Adipose tissue (tissue), 3 donors: ENCODE results near the gene WFDC8. TPM values are rescaled to one million over a fixed set of nuclear protein-coding genes. Genes with fewer than 3 reads are reported as not detected.

Experiments used
- H3K27ac ChIP-seq: one replicate; pipeline ENCODE4 v1.5.1; 2013; ENCODE audit warnings: low read depth, low read length
- WGBS, 3 donors: extraction: QIAGEN DNeasy Blood & Tissue Kit; methylation state at CpG; one replicate each; pipeline ENCODE4 v1.1.7; 2013; 5-methylcytosine and 5-hydroxymethylcytosine counted together
- polyA plus RNA-seq, 3 donors: library from polyadenylated mRNA; stranded (reverse); fragments of 200-250 nt; gene quantifications; one replicate each; pipeline ENCODE4 v1.2.3, GENCODE V29; 2013
- donor health status: healthy with polysubstance abuse.
- donor health status: Bipolar disorder and iron deficiency.
- donor health status: healthy.

Gene WFDC8
- polyA plus RNA-seq, 3 donors: not detected

DNA sequence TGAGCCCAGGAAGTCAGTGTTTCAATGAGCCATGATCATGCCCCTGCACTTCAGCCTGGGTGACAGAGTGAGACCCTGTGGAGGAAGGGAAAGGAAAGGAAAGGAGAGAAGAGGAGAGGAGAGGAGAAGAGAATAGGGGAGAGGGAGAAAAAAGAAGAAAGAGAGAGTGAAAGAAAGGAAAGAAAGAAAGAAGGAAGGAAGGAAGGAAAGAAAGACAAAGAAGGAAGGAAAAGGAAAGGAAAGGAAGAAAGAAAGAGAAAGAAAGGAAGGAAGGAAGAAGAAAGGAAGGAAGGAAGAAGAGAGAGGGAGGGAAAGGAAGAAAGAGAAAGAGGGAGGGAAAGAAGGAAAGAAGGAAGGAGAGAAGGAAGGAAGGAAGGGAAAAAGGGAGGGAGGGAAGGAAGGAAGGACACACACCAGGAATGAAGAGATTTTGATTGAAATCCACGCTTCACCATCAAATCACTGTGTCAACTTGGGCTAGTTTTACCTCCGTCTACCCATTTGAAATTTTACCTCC is 14.3 kb downstream of the WFDC8 start:
- no peak overlapping the region for H3K27ac ChIP-seq
- 83 to 84% (median 83%) methylated on average over 2 of the region's 2 CpGs for WGBS, 3 donors

DNA sequence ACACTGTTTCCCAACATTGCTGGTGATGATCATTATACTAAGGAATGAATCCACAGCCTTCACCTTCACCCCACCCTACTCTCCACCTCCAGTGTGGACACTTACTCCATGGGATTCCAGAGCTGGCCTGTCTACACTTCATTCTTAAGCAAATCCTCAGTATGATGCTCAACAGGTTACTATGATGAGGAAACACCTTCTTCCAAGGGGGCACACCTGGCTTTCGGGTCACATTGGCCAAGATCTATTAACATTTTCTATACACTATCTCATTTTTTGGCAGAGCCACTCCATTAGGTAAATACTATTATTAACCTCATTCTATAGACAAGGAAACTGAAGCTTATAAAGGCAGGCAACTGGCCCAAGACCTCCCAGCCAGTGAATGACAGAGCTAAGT is 23.9 kb downstream of the WFDC8 start:
- 72 to 92% (median 87%) methylated on average over 1 of the region's 1 CpG for WGBS, 3 donors

DNA sequence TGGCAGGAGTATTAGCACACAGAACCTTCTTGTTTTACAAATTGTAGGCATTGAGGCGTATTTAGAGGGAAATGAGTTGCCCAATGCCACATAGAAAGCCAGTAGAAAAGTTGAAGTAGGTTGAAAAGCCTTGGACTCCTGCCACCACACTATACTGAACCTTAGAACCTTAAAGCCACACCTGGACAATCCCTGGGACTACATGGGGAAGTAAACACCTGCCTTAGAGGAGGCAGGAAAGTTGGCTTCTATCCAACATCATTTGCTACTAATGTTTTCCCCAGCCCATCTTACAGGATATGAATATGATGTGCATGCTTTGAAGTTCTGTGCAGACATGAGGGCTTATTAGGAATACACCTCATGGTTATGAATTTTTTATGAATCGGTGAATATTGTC is 26.6 kb downstream of the WFDC8 start:
- 74 to 84% (median 75%) methylated on average over 2 of the region's 2 CpGs for WGBS, 3 donors
- no peak overlapping the region for H3K27ac ChIP-seq

More for the DNA sequence above, 23.9 kb downstream of the WFDC8 start:
- no peak overlapping the region for H3K27ac ChIP-seq

DNA sequence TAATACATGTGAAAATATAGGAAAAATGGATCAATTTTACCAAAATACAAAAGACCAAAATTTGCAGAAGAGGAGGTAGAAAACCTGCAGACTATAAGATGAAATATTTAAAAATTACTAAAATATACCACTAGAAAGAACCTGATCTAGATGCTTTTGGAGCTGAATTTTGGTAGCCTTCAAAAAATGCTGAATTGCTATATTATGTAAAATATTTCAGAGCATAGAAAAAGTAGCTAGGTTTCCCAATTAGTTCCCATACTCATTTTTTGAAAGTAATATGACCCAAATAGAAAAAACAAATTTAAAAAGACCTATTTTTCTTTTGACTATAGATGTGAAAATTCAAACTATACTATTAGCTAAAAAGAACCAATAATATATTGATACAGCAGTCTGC is 28.3 kb downstream of the WFDC8 start:
- no peak overlapping the region for H3K27ac ChIP-seq

DNA sequence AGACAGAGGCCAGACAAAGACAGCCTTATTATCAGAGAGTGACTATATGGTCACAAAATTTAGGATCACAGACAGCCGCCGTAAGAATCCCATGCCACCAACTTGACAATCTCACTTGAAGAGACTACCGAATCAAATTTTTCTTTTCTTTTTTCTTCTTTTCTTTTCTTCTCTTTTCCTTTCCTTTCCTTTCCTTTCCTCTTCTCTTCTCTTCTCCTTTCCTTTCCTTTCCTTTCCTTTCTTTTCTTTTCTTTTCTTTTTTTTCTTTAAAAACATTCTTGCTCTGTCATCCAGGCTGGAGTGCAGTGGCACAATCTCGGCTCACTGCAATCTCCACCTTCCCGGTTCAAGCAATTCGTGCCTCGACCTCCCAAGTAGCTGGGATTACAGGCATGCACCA is 30.7 kb downstream of the WFDC8 start:
- 69 to 89% (median 86%) methylated on average over 7 of the region's 7 CpGs for WGBS, 3 donors
- H3K27ac ChIP-seq: no peak overlapping the region

DNA sequence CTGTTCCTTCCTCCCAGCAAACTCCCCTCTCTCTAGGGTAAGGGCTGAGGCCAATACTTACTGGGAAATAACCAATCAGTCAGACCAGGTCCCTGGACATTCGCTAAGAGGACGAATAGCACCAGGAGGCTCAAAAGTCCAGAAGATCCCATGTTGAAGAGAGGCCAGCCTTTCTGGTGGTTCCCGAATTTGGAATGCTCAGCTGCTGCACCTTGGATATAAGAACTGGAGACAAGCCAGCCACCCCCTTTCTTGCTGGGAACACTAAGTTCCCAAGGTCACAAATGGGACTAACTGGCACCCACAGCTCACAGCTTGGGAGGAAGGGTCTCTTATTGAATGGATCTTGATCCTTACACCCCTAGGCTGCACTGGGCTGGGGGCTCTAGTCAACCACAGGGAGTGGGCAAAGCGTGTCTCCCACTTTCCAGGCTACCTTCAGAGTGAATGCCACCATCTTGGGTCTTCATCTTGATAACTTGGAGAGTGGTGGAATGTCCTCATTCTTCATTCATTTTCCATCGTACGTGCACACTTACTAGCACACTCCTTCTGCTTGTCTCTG is 31.8 kb downstream of the WFDC8 start, which contains the start of gene EPPIN:
Gene EPPIN (minus strand): TSS at position 196 of the 565 bp plus-strand sequence. CDS start 44 bp downstream, at position 152.
- H3K27ac ChIP-seq: no peak within 1 kb of the TSS
- 77 to 89% (median 87%) methylated on average over 6 of the region's 6 CpGs for WGBS, 3 donors

DNA sequence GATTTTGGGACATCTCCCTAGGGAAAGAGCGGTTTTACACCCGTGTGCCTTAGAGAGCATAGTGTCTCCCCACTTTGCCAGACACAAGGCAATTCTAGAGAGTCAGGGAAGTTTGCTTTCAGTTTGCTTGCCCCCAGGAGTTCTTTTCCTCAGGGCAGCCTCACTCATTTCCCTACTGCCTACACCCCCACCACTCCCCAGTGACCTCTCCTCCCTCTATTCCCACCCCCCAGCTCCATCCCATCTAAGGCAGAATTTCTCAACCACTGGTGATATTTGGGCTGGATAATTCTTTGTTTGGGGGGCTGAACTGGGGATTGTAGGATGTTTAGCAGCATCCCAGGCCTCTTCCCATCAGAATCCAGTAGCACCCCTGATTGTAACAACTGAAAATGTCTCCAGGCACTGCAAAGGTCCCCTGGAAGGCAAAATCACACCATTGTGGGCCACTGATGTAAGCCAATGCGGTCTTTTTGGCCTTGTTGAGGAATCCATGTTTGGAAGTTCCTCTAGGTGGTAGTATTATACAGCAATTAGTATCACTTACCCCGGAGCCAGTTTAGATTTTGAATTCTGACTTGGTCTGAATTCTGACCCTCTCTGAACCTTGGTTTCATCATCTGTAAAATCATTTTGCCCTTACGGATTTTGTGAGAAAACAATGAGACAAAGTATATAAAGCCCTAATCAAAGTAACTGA is 33.2 kb downstream of the WFDC8 start:
- 9 to 31% (median 26%) methylated on average over 5 of the region's 5 CpGs for WGBS, 3 donors
- H3K27ac ChIP-seq: no peak overlapping the region

DNA sequence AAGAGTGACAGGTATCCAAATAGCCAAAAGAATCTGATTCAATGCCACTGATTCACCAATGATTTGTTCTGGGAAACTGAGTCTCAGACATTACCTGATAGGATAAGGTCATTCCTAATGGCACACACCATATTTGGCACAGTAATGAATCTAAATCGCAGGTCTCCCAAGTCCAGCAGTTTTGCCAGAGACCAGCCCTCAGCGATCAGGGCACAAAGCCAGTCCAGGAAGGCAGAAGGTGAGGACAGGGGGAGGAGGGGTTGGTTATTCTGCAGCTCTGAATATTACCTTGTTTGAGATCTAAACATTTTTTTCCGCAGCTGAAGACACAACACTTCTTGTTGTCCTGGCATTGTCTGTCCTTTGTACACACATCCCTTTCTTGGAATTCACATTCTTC is 33.7 kb downstream of the WFDC8 start:
- H3K27ac ChIP-seq: no peak overlapping the region
- 75 to 82% (median 77%) methylated on average over 3 of the region's 3 CpGs for WGBS, 3 donors

DNA sequence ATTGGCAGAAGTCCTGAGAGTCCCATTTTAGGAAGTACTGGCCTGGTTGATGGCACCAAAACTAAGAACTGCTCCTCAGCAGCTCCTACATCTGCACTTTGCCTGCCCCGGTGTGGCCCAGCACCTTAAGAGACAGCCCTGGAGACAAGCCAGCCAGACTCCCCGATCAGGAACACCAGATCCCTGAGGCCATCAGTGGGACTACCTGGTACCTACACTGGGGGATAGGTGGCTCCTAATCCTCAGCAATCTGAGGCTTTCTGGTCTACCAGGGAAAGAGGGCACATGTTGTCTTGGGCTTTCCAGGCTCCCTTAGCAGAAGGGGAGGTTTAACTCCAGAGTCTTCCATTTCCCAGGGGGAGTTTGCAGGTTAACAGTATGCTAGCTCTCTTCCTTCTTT is 39.7 kb downstream of the WFDC8 start, which contains the start of gene WFDC6:
Gene WFDC6 (minus strand): TSS at position 101 of the 400 bp plus-strand sequence. CDS start 75 bp downstream, at position 26.
- WGBS, 3 donors: 82 to 83% (median 82%) methylated on average over 2 of the region's 2 CpGs
- H3K27ac ChIP-seq: no peak within 1 kb of the TSS

DNA sequence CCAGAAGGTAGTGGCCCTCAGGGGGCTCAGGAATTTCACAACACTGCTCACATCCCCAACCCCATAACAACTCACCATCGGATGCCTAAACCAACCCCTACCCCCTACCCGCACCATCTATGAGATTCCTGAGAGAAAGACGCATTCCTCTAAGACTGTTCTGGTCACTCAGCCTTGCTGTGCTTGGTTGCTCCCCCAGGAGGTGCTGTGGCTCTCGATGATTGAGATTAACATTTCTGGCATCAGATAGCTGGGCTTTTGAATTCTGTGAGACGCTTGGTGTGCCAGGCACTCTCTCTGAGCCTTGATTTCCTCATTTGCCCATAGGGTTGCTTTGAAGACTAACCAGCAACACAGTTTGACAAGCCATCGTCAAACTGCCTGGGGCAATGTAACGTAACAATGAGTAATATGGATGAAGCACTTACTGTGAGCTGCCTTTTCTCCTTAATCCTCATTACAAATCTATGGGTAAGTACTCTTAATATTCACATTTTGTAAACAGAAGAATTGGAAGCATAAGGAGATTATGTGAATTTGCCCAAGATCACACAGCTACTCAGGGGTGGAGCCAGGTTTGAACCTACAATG is 40.8 kb downstream of the WFDC8 start:
- H3K27ac ChIP-seq: no peak overlapping the region
- 61 to 70% (median 68%) methylated on average over 7 of the region's 7 CpGs for WGBS, 3 donors

DNA sequence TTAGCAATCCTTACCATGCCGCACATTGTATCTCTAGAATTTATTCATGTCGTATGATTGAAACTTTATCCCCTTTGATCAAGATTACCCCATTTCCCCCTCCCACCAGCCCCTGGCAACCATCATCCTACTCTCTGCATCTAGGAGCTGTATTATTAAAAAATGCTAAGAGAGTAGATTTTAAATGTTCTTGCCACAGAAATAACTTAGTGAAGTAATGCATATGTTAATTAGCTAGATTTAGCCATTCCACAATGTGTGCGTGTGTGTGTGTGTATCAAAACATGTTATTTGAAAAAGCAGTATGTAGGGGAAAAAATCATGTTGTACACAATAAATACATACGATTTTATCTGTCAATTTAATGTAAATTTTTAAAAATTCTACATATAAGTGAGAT is 51.8 kb downstream of the WFDC8 start:
- WGBS, 3 donors: 72 to 77% (median 76%) methylated on average over 4 of the region's 4 CpGs
- H3K27ac ChIP-seq: no peak overlapping the region

DNA sequence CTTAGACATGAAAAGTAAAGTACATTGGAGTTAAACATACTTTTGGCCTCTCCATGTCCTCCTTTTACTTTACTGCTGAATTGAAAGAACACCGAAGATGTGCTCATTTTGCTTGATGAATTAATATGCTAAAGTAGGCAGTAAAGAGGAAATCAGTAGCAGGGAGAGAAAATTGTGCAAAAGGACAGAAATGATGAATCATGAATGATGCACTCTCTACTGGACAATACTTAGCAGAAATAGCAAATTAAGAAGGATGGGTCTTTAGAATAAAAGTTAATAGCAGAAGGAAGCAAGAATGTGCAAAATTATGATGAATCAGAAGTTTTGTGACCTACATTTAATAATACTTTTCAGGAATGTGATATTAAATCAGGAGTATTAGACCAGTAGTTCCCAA is 55.3 kb downstream of the WFDC8 start:
- H3K27ac ChIP-seq: no peak overlapping the region
- 56 to 72% (median 72%) methylated on average over 1 of the region's 1 CpG for WGBS, 3 donors

DNA sequence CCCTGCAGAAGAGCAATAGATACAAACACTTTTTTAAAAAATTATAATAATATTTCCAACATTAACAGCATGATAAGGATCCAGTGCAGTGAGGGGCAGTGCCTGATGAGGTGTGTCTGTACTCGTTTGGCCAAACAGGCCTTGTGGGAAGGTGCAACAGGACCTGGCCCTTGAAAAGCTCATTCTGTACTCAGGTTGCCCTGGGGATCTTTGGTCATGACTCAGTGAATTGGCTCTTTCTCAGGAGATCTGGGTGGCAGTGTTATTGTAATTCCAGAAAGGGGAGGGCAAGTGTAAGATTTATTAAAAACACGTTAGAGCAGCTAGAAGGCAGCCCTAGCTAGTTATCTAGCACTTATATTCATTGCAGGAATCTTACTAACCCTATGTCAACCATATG is 60.8 kb downstream of the WFDC8 start:
- no peak overlapping the region for H3K27ac ChIP-seq
- 48 to 55% (median 51%) methylated on average over 2 of the region's 2 CpGs for WGBS, 3 donors

DNA sequence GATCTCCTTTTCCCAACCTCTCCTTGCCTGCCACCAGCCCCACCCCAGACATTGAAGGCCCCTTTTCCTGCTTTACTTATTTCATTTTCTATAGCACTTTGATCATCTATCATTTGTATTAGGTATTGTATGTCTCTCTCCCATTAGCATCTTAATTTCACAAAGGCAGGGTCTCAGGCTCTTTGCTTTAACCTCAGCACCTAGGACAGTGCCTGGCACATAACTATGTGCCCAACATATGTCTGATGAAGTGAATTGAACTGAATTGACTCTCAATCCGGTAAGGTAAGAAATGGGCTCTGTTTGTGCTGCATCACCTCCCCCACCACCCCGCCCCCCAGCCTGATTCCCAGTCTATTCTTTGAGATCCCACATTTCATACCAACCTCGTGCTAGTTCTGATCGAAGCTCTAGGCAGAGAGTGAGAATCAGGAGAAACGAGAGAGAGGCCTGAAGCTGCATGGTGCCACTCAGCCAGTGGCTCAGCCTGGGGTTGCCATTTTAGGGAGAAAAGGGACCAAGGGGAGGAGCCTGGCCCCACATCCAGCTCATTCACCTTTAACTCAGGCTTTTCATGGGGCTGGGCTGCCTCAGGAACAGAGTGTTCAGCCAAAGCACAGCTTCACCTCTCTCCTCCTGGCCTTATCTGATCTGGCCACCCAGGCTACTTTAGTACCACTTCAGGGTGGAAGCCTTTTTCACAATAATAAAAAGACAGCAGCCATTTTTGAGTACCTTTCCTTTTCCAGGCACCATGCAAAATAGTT is 63.8 kb downstream of the WFDC8 start, which contains the start of gene SPINT3:
Gene SPINT3 (minus strand): TSS at position 476 of the 767 bp plus-strand sequence. CDS start 14 bp downstream, at position 462.
- 66 to 71% (median 67%) methylated on average over 5 of the region's 5 CpGs for WGBS, 3 donors

DNA sequence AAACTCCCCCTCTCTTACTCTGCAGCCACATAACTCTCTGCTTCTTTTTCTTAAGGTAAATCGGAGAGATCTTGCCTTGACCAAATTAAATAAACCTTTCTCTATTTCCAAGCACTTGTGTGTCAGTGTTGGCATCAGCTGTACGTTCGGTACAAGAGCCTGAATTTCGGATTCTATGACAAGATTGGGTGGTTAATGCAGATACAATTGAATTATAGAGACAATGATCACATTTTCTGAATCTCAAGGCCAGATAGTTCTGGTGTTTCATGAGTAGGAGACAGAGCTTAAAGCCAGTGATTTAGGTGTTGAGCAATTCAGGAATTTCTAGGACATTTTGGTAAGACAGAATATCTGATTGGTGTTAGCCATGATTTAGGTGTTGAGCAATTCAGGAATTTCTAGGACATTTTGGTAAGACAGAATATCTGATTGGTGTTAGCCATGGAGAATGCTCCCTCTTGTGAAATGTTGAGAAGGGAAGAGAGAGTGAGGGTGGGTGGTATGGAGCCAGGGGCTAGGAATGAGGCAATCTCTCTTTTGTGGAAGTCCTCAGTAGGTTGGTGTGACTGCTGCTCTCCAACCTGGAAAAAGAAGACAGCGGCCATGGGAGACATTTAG is 68.7 kb downstream of the WFDC8 start:
- H3K27ac ChIP-seq: no peak overlapping the region
- WGBS, 3 donors: 59 to 68% (median 66%) methylated on average over 5 of the region's 5 CpGs

More for the DNA sequence above, 63.8 kb downstream of the WFDC8 start, which contains the start of gene SPINT3:
- no peak within 1 kb of the TSS for H3K27ac ChIP-seq

DNA sequence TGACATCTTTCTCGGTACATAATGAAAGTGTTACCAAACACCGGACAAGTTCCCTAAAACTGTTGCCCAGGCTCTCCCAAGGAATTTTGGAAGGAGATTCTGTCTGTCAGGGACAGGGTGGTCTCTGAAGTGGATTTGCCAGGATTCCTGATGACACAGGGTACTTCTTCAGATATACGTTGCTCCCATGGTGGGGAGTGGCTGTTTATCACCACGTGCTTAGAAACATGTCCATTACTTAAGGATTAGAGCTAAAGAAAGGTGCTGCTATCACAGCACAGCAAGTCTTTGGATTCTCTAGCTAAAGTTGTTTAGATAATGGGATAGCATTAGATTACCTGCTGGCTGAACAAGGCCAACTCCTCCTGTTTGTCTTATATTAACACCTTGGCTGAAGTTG is 70.0 kb downstream of the WFDC8 start:
- 53 to 70% (median 63%) methylated on average over 4 of the region's 4 CpGs for WGBS, 3 donors
- H3K27ac ChIP-seq: no peak overlapping the region

DNA sequence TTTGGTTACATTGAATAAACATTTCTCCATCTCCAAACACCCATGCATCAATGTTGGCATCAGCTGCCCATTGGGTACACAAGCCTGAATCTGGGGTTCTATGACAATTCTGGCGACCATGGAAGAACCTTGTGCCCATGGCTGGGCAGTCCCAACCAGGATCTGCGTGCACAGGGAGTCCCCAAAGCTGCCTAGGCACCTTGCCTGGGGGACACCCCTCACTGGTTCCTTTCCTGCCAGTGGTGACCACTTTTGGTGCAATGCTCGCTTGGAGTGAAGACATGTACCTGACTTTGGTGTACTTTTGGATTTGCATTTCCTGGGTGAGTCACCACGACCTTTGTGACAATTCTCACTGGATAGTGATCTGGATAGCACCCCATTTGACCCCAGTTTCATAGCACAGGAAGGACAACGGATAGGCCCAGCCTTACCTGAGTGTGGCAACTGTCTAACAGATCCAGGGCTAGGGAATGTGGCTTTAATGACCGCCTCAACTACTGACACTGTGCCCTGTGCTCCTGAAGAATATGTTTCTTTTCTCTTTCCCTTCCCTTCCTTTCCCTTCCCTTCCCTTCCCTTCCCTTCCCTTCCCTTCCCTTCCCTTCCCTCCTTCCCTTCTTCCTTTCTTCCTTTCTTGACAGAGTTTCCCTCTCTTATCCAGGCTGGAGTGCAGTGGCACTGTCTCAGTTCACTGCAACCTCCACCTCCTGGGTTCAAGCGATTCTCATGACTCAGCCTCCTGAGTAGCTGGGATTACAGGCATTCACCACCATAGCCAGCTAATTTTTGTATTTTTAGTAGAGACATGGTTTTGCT is 70.8 kb downstream of the WFDC8 start:
- no peak overlapping the region for H3K27ac ChIP-seq
- 64 to 80% (median 75%) methylated on average over 7 of the region's 7 CpGs for WGBS, 3 donors
